ENCODE data around the gene CYBA.

GRCh38 chr16:88650749-88651275, at the start of gene CYBA:
- TF ChIP-seq HDGF (IDR thresholded peaks at IDR 0.05; ENCODE audit: borderline replicate concordance) (no peak), FOXM1 (IDR thresholded peaks at IDR 0.05; ENCODE audit: borderline replicate concordance) (no peak), FOXK2 (IDR thresholded peaks at IDR 0.05) (no peak), ELF4 (IDR thresholded peaks at IDR 0.05) (no peak), L3MBTL2 (conservative IDR thresholded peaks at IDR 0.05) (no peak), ARNT (IDR thresholded peaks at IDR 0.05) (no peak), BHLHE40 (IDR thresholded peaks at IDR 0.05; ENCODE audit: borderline replicate concordance) (no peak)

All from HEK293T (cell line).